Medulla oblongata (tissue), 1 donor: ENCODE data around the gene CD40LG.

Experiments used
- DNase-seq: peaks from one replicate; pipeline ENCODE4 v3.0.0-alpha.2; 2015; ENCODE audit errors: extremely low spot score

The CD40LG gene

DNA sequence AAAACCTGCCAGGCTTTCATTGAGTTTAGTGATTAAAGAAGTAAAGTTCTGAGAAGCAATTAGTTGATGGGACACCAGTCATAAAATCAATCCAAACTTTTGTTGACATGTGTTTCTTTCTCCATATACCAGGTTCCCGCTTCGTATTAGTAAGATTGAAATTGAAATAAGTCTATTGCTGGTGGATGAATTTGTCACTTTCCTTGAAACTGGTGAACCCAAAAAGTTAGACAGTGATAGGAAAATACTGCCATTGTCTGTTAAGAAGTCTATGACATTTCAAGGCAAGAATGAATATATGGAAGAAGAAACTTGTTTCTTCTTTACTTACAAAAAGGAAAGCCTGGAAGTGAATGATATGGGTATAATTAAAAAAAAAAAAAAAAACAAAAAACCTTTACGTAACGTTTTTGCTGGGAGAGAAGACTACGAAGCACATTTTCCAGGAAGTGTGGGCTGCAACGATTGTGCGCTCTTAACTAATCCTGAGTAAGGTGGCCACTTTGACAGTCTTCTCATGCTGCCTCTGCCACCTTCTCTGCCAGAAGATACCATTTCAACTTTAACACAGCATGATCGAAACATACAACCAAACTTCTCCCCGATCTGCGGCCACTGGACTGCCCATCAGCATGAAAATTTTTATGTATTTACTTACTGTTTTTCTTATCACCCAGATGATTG lies at the start of gene CD40LG:
TSS of gene CD40LG (plus strand) at position 482 of the 684 bp plus-strand sequence. CDS start at position 573, 91 bp downstream.
- no peak for DNase-seq

GRCh38 chrX:136598631-136599030 lies 49.3 kb upstream of the CD40LG start:
- DNase-seq, result no peak

DNA sequence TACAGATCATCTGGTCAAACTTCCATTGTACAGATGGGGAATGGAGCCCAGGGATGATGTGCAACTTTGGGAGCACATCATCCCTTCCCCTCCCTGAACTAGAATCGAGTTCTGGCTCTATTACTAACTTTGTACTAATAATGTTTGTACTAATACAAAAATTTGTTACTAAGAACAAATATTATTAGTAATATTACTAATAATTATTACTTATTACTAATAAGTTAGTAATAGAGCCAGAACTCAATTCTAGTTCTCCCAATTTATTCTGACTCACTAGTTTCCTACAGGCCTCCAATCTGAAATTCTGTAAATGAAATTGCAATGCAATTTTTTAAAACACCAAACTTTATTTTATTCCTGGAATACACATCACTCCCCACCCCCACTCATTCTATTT lies 47.9 kb upstream of the CD40LG start:
- no peak for DNase-seq

- DNase-seq, result no peak
Measured at GRCh38 chrX:136607236-136607635, 40.7 kb upstream of the CD40LG start.

- peak; percentile 39 for DNase-seq
Measured at GRCh38 chrX:136608295-136608933, 39.5 kb upstream of the CD40LG start.

DNA sequence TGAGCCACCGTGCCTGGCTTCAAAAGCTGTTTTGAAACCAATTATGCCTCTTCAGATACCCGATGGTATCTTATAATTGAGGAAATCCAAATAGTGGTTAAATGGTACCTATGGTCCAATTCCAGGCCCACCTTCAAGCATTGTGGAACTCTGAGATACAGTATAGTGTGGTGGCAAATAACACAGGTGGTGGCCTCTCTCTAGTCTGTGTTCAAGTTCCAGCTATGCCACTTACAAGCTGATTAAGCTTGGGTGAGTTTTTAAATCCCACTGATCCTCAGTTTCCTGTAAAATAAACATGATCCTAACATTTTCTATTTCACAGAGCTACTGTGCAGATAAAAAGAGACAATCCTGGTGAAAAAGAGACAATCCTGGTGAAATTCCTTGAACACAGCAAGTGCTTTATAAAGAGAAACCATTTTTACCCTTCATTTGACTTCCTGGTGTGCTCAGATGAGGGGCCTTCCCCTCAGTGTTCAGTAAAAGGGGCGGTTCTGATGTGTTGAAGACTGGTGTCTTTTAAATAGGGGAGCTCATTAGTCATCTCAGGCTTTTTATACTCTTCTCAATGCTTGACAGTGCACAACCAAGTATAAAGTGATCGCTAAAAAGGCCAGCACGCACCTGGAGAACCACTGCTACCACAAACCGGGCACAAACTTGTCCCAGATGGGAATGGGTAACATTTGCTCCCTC lies 30.8 kb upstream of the CD40LG start:
- no peak for DNase-seq

- DNase-seq, result no peak
Measured at GRCh38 chrX:136619899-136620505, 28.0 kb upstream of the CD40LG start.

GRCh38 chrX:136620780-136621179 lies 27.2 kb upstream of the CD40LG start:
- DNase-seq, result no peak

DNA sequence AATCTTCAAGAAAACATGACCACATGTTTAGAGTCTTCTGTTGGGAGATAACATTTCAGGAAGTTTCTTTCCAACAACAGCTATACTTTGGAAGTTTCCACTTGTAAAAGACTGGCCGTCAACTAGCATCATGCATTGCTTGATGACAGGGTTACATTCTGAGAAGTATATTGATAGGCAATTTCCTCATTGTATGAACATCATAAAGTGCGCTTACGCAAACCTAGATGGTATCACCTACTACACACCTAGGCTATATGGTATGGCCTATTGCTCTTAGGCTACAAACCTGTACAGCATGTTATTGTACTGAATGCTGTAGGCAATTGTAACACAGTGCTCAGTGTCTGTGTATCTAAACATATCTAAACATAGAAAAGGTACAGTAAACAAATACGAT lies 25.4 kb upstream of the CD40LG start:
- DNase-seq, result no peak

DNA sequence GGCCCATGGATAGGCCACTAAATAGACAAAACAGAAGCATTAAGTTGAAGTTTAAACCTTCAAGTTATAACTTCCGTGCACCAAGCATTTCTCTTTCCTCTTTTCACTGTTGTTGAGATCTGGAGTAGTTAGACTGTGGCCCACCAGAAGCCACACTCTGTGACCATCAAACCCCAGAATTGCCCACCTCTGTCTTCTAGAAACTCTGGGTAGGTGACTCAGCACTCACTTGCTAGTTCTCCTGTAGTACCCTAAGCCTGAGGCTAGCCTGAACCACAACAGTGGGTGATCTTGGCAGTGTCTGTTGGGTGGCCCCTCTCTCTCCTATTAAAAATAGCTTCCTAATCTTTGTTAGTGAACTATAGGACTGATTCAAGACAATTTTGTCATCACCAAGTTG lies 24.6 kb upstream of the CD40LG start:
- no peak for DNase-seq

GRCh38 chrX:136625246-136625645 lies 22.7 kb upstream of the CD40LG start:
- DNase-seq, result no peak

DNA sequence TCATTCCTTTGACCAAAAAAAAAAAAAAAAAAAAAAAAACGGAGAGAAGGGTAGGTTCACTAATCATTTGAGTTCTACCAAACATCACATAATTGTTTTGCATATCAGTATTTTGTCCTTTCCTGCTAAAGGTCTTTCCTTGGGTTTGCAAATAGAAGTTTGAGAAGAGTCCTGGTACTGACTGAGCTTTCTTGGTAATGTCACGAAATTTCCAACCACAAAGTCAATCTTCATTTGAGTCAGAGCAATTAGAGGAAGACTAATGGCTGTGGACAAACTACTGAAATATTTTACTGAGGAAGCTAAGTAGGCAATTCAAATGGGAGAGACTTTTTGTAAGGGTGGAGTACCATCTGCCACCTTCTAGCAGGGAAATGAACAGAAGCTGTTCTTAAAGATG lies 21.7 kb upstream of the CD40LG start:
- DNase-seq, result no peak

DNA sequence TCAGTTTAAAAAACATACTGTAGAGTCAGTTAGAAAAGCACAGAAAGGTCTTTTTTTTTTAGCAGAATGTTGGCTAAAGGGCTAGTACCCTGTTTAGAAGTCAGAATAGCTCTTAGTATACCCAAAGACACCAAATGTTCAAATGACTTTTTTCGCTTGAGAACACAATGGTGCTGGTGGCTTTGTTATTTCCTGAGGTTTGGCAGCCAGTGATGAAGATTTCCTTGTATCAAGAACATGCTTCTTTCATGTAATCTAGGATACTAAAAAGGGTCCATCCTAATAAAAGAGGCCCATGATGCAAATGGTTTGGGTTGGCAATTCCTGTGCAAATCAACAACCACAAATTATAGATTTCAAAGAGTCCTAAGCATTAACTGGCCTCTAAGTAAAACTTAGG lies 21.1 kb upstream of the CD40LG start:
- DNase-seq, result no peak

DNA sequence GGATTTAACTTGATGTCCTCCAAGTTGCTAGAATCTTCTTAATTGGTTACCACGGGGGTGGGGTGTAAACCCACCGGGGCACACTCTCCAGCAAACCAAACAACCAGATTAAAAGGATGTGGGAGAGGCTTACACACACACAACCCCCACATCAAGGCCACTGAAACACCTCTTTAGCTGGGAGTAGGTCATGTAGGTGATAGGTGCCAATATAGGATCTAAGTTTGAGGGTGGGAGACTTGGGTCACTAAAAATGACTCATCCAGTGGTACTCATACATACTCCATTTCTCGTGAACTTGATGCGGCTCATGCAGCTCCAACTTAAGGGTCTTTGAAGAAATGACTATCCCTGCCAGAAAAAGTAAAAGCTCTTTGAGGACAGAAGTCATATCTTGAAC lies 20.5 kb upstream of the CD40LG start:
- no peak for DNase-seq

GRCh38 chrX:136629084-136629750 lies 18.7 kb upstream of the CD40LG start:
- DNase-seq, result no peak

- no peak for DNase-seq
Measured at GRCh38 chrX:136630881-136631280, 17.1 kb upstream of the CD40LG start.

DNA sequence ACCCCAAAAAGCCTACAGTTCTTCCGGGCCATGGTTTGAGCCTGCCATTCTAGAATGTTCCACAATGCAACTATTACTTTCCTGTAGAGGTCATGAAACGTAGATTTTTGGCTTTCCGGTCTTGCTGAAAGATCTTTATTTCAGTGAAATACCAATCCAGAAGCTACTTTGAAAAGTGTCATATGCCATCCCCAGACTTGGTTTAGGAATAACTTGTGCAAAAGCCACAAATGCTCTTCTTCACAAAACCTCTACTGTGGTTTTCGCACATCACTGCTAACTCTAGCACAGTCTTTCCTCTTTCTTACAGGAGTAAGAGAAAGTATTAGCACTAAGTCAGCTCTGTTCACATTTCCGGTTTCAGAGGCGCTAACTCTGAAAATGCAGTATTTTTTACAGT lies 12.7 kb upstream of the CD40LG start:
- DNase-seq, result no peak

DNA sequence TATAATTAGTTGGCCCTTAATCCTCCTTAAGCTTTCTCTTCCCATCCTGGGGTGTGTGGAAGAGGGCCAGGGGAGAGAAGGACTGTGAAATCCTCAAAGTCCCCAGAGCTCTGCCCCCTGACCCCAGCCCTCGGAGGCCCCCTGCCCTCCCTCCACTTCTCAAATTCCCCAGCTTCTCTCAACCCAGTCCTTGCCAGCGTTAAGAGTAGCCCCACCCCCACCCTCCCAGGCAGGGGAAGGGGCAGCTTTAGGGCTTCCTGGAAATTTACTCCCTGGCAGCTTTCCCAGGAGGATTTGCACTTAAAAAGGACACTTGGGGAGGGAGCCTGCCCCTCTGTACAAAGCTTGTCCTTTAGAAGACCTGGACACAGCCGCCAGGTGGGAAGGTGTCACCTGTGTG lies 11.8 kb upstream of the CD40LG start:
- DNase-seq, result no peak

DNA sequence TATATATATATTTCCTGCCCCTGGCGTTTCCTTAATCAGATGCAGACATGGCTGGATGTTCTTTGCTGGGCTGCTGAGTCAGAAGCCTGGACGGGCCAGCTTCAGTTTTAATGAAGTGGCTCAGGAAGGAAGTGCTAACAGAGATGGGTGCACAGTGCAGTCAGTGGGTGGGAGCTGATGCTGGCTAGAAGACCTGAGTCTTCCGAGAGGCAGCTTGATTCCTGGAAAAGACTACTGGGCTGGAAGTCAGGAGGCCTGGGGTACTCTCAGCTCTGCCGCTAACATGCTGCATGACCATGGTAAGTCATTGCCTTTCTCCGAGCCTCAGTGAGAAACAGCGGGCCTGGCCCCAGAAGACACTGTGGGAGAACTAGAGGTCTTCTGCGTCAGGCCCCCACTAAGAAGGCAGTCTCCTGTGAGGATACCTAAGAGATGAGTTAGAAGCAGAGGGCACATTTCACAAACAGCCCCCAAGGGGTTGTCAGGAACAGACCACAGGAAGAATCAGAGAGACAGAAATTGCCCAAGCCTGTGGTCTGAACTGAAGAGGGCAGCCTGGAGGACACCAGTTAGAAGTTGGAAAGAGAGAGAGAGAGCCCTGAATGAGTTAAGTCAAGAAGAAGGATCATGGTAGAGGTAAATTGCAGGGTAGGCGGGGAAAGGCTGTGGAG lies 8.3 kb upstream of the CD40LG start:
- no peak for DNase-seq

DNA sequence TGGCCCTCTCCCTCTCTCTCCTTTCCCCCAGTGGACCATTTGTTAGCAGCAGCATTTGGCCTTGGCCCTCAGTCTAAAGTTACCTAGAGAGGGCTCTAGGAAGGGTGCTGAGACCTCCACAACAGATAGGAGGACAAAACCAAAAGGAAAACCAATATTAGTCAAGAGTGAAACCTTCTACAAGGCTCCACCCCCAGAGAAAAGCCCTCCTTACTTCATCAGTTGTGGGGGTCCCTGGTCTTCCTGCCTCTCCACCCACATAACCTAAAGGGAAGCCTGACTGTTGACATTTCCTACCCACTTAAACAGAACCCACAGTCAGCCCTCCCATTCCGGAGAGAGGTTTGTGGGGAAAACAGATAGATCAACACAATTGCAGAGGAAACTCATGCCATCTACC lies 4.7 kb upstream of the CD40LG start:
- no peak for DNase-seq

DNA sequence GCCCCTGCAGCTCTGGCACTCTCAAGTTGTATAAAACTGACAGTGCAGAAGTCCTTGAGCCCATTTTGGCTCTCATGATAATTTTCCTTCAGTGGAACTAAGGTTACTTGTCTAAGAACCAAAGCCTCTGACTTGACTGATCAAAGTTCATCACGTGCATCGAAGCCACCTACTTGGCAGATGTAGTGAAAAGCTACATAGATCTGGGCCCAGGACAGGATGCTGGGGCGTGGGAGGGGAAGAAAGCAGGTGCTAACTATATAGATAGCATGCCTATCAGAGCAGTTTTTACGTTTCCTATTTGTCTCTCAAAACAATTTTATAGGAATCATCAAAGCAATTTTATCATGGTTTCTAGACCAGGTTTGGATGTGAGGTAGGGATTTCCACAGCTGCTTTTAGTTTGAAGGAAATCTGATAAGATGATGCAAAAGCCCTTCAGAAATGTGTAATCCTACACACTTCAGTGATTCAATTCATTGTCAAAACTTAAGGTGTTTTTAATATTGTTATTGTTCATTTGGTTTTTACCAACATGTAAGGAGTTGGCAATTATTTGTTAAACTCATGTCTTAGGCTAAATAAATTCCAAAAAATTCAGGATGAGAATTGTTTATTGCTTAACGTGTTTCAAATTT lies 1.2 kb upstream of the CD40LG start:
- no peak for DNase-seq
